IPS-18c (cell line): ENCODE measurements around the gene SCYGR4.
"Not testable (repeated sequence)": the region's sequence is repeated elsewhere in the genome, so short reads cannot be mapped to it uniquely, and the experiment has no call there.

Source experiments
- H3K4me3 ChIP-seq: 2 replicates; pipeline ENCODE4 v1.7.0; 2013; ENCODE audit warnings: low read depth, mild to moderate bottlenecking, low read length, moderate library complexity; ENCODE audit not compliant: insufficient read depth
- H3K9me3 ChIP-seq: one replicate; pipeline ENCODE4 v1.6.1; 2013; ENCODE audit warnings: mild to moderate bottlenecking, low read length, moderate library complexity; ENCODE audit not compliant: control insufficient read depth, insufficient read depth

Gene SCYGR4

DNA sequence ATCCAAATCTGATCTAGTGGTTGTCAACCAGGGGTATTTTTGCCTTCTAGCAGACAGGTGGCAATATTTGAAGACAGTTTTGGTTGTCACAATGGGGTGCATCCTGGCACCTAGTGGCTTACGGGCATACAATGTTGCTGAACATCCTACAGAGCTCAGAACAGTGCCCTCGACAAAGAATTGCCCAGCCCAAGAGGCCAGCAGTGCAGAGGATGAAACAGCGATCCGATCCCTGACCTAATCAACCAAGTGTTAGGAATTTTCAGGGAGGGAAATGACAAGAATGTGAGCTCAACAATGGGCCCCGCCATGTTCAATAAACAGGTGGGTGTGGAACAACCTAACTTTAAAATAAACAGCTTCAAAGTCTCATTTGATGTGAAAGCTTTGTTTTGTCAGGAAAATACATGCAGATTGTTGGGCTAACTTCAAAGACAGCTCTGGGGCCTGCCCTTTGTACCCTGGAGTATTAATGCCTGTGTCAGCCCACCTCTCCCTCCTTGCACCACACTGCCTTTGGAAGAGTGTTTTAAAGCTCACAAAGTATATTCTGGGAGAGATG, 26.8 kb downstream of the SCYGR4 start:
- no peak overlapping the region for H3K4me3 ChIP-seq
- H3K9me3 ChIP-seq = no peaks in the 10 kb centered on the region

GRCh38 chr2:227653419-227653818, 36.1 kb downstream of the SCYGR4 start:
- no peaks in the 10 kb centered on the region for H3K9me3 ChIP-seq

DNA sequence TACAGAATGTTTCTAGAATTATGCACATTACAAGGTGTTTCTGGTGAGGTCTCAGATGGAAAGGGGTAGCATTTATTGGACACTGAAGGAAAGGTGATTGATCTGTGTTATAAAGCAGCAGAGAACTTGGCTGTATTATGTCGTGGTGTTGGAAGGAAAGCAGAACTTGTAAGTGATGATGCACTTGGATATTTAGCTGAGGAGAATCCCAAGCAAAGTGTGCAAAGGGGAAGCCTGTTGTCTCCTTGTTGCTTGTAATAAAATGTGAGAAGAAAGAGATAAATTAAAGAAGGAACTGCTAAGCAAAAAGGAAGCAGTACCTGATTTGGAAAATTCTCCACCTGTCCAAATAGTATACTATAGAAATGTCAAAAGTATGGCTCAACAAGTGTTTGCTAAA, 37.1 kb downstream of the SCYGR4 start:
- no peak overlapping the region for H3K4me3 ChIP-seq
- no peaks in the 10 kb centered on the region for H3K9me3 ChIP-seq

More at GRCh38 chr2:227653419-227653818, 36.1 kb downstream of the SCYGR4 start:
- H3K4me3 ChIP-seq = no peak overlapping the region

DNA sequence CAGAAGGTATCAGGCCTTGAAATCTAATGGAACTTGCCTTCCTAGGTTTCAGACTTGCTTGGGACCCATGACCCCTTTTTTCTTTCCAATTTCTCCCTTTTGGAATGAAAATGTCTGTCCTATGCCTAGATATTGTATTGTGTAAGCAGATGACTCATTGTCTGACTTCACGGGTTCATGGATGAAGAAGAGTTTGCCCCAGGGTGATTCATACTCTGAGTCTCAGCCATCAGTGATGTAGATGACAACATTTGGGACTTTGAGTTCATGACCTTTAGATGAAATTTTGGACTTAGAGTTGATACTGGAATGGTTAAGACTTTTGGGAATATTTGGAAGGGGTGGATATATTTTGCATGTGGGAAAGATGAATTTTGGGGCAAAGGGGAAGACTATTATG, 38.2 kb downstream of the SCYGR4 start:
- H3K4me3 ChIP-seq = no peak overlapping the region
- H3K9me3 ChIP-seq = no peaks in the 10 kb centered on the region

GRCh38 chr2:227657199-227657845, 40.0 kb downstream of the SCYGR4 start:
- Histone ChIP-seq H3K4me3 (no peak overlapping the region), H3K9me3 (no peaks in the 10 kb centered on the region)

GRCh38 chr2:227661025-227661649, 43.8 kb downstream of the SCYGR4 start:
- Histone ChIP-seq H3K4me3 (no peak overlapping the region), H3K9me3 (no peaks in the 10 kb centered on the region)

DNA sequence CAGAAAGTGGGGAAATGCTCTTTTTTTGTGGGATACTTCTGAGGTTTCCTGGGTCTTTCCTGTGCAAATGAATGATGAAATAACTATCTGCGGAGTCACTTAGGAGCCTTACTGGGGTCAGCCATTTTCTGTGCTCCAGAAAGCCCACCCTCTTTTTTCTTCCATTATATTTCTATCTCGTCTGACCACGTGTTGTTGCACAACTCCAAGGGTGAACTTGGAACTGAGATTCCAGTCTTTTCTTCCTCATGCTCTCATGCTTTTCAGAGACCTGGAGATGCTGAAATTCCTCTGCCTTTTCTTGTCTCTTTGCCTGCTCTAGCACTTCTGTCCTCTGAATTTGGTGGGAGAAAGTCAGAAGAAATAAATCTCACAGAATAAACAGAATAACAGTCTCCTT, 44.5 kb downstream of the SCYGR4 start:
- Histone ChIP-seq H3K9me3 (no peaks in the 10 kb centered on the region), H3K4me3 (no peak overlapping the region)

- Histone ChIP-seq H3K9me3 (no peaks in the 10 kb centered on the region), H3K4me3 (no peak overlapping the region)
Observed at GRCh38 chr2:227665189-227665940, 48.1 kb downstream of the SCYGR4 start.

- H3K4me3 ChIP-seq, H3K9me3 ChIP-seq: not testable (repeated sequence)
Observed at GRCh38 chr2:227666631-227667170, 49.4 kb downstream of the SCYGR4 start, which contains the start of gene SCYGR5. Gene SCYGR5 (plus strand): TSS chr2:227666804. CDS start chr2:227666804, 0 bp downstream.
